HL-60 (cell line): ENCODE measurements around the gene NEURL1.

Experiments
- GABPA ChIP-seq: IDR thresholded peaks from 2 replicates; pipeline ENCODE4 v1.6.1; 2012; ENCODE audit warnings: low read depth
- POLR2AphosphoS5 ChIP-seq: IDR thresholded peaks from 2 replicates; pipeline ENCODE4 v1.6.1; 2012; ENCODE audit warnings: low read depth
- SPI1 ChIP-seq: IDR thresholded peaks from 2 replicates; pipeline ENCODE4 v1.6.1; 2012; ENCODE audit warnings: low read depth, mild to moderate bottlenecking, borderline replicate concordance
- TF ChIP-seq, protein P1 (sequence below): IDR thresholded peaks from one replicate; pipeline ENCODE4 v1.5.1; 2011; ENCODE audit warnings: low read length, control low read depth, inconsistent platforms; ENCODE audit not compliant: insufficient read depth
- TF ChIP-seq, protein P2 (sequence below): IDR thresholded peaks from 2 replicates; pipeline ENCODE4 v1.6.1; 2012; ENCODE audit warnings: low read depth; ENCODE audit not compliant: insufficient replicate concordance

DNA sequence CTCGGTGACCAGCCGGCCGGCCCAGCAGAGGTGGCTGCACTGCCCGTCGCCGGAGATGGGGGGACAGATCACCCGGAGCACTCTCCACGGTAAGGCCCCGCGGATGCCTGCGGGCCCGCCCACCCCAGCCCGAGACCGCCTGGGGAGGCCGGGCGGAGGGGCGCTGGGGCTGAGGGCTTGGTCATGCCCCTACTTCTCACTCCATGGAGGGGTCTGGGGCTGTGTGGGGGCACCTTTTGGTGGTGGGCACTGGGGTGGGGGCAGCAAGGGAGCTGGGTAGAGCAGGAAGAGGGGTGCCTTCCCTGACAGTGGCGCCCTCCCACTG lies 61.8 kb downstream of the NEURL1 start:
- TF ChIP-seq, protein P1, sequence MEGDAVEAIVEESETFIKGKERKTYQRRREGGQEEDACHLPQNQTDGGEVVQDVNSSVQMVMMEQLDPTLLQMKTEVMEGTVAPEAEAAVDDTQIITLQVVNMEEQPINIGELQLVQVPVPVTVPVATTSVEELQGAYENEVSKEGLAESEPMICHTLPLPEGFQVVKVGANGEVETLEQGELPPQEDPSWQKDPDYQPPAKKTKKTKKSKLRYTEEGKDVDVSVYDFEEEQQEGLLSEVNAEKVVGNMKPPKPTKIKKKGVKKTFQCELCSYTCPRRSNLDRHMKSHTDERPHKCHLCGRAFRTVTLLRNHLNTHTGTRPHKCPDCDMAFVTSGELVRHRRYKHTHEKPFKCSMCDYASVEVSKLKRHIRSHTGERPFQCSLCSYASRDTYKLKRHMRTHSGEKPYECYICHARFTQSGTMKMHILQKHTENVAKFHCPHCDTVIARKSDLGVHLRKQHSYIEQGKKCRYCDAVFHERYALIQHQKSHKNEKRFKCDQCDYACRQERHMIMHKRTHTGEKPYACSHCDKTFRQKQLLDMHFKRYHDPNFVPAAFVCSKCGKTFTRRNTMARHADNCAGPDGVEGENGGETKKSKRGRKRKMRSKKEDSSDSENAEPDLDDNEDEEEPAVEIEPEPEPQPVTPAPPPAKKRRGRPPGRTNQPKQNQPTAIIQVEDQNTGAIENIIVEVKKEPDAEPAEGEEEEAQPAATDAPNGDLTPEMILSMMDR = no peak
- TF ChIP-seq POLR2AphosphoS5 (no peak), GABPA (no peak), SPI1 (no peak)
- TF ChIP-seq, protein P2, sequence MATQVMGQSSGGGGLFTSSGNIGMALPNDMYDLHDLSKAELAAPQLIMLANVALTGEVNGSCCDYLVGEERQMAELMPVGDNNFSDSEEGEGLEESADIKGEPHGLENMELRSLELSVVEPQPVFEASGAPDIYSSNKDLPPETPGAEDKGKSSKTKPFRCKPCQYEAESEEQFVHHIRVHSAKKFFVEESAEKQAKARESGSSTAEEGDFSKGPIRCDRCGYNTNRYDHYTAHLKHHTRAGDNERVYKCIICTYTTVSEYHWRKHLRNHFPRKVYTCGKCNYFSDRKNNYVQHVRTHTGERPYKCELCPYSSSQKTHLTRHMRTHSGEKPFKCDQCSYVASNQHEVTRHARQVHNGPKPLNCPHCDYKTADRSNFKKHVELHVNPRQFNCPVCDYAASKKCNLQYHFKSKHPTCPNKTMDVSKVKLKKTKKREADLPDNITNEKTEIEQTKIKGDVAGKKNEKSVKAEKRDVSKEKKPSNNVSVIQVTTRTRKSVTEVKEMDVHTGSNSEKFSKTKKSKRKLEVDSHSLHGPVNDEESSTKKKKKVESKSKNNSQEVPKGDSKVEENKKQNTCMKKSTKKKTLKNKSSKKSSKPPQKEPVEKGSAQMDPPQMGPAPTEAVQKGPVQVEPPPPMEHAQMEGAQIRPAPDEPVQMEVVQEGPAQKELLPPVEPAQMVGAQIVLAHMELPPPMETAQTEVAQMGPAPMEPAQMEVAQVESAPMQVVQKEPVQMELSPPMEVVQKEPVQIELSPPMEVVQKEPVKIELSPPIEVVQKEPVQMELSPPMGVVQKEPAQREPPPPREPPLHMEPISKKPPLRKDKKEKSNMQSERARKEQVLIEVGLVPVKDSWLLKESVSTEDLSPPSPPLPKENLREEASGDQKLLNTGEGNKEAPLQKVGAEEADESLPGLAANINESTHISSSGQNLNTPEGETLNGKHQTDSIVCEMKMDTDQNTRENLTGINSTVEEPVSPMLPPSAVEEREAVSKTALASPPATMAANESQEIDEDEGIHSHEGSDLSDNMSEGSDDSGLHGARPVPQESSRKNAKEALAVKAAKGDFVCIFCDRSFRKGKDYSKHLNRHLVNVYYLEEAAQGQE = no peak
